GM12801 (cell line): ENCODE data around the gene SLFN13.

Experiments
- CTCF ChIP-seq: IDR thresholded peaks from one replicate; pipeline ENCODE4 v1.5.1; 2011; ENCODE audit warnings: control low read depth; ENCODE audit not compliant: insufficient read length; ENCODE audit errors: extremely low read depth

Gene SLFN13

GRCh38 chr17:35453171-35453570 lies 4.6 kb upstream of the SLFN13 start:
- no peak for TF ChIP-seq CTCF

- no peak for TF ChIP-seq CTCF
Measured at GRCh38 chr17:35449371-35449931, 885 bp upstream of the SLFN13 start.

GRCh38 chr17:35448899-35449227 lies 297 bp upstream of the SLFN13 start:
- no peak for TF ChIP-seq CTCF

GRCh38 chr17:35447499-35447898 lies 1.1 kb downstream of the SLFN13 start:
- no peak for TF ChIP-seq CTCF

GRCh38 chr17:35438433-35438832 lies 10.1 kb downstream of the SLFN13 start:
- no peak for TF ChIP-seq CTCF

- TF ChIP-seq CTCF = no peak
Measured at GRCh38 chr17:35433075-35433894, 15.3 kb downstream of the SLFN13 start.

- TF ChIP-seq CTCF = no peak
Measured at GRCh38 chr17:35432176-35433074, 16.1 kb downstream of the SLFN13 start, which contains the start of gene SLFN12. SLFN12 (minus strand) TSS chr17:35432500; CDS start chr17:35423028, 9,472 bp downstream.
